ENCODE measurements around the gene NUP133.

DNA sequence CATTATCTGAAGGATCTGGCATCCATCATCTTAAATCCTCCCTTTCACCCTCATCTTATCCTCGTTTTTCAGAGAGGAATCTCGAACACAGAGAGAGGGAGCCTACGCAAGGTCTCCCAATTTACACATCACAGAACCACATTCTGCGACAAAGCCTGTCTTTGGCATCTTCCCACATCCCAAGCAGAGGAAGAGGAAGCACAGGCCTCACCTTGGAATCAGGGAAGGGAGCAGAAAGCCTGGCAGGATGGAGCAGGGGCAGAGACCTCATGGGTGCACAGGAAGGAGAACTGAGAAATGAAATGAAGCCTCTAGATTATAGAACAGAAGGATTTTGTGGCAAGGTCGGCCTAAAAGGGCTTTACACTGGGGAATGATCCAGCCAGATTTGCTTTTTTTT, 44.6 kb upstream of the NUP133 start:
- TF ChIP-seq, protein P1, sequence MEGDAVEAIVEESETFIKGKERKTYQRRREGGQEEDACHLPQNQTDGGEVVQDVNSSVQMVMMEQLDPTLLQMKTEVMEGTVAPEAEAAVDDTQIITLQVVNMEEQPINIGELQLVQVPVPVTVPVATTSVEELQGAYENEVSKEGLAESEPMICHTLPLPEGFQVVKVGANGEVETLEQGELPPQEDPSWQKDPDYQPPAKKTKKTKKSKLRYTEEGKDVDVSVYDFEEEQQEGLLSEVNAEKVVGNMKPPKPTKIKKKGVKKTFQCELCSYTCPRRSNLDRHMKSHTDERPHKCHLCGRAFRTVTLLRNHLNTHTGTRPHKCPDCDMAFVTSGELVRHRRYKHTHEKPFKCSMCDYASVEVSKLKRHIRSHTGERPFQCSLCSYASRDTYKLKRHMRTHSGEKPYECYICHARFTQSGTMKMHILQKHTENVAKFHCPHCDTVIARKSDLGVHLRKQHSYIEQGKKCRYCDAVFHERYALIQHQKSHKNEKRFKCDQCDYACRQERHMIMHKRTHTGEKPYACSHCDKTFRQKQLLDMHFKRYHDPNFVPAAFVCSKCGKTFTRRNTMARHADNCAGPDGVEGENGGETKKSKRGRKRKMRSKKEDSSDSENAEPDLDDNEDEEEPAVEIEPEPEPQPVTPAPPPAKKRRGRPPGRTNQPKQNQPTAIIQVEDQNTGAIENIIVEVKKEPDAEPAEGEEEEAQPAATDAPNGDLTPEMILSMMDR (IDR thresholded peaks at IDR 0.05): no peak
- no peak for TF ChIP-seq POLR2AphosphoS5 (IDR thresholded peaks at IDR 0.05)
- TF ChIP-seq POLR2A (IDR thresholded peaks at IDR 0.05): no peak
- no peak for TF ChIP-seq EP300 (IDR thresholded peaks at IDR 0.05)
